A673 (cell line): ENCODE measurements around the gene PIGC. TPM values are rescaled to one million over a fixed set of nuclear protein-coding genes. Genes with fewer than 3 reads are reported as not detected.

ENCODE experiments used
- BruUV-seq: library from RNA; stranded (reverse); fragments of 400-500 nt; replicated peaks from 2 replicates; lab custom pipeline; 2021; lab: Mats Ljungman, UMichigan
- CTCF ChIA-PET: fragments of 300-600 bp; sonication (Branson Sonifier 250); formaldehyde crosslinking; loops from one replicate; lab custom pipeline; 2022; ENCODE audit warnings: antibody characterized with exemption; lab: Charles Lee
- POLR2A ChIA-PET: fragments of 300-600 bp; sonication (Branson Sonifier 250); formaldehyde crosslinking; loops from one replicate; lab custom pipeline; 2022; ENCODE audit warnings: antibody characterized with exemption; ENCODE audit not compliant: low non-redundant PET; lab: Charles Lee
- DNase-seq: peaks from one replicate; pipeline ENCODE4 v3.0.0-alpha.2; 2015; ENCODE audit warnings: low spot score
- H3K27ac ChIP-seq: fragments of 200-600 bp; sonication (generic); 2 replicates; pipeline ENCODE4 v1.5.1; 2016; ENCODE audit warnings: mixed run types, low read depth, mild to moderate bottlenecking, mixed read lengths, antibody characterized with exemption, low read length; ENCODE audit not compliant: poor library complexity, severe bottlenecking
- H3K27me3 ChIP-seq: fragments of 200-600 bp; sonication (generic); replicated peaks from 2 replicates; pipeline ENCODE4 v1.6.1; 2017; ENCODE audit warnings: mixed run types, low read depth, mild to moderate bottlenecking, mixed read lengths, antibody characterized with exemption, low read length; ENCODE audit not compliant: insufficient read depth, poor library complexity
- H3K36me3 ChIP-seq: fragments of 200-600 bp; sonication (generic); 2 replicates; pipeline ENCODE4 v1.6.1; 2016; ENCODE audit warnings: mixed run types, mild to moderate bottlenecking, mixed read lengths, antibody characterized with exemption, low read length; ENCODE audit not compliant: insufficient read depth, poor library complexity, severe bottlenecking
- H3K4me1 ChIP-seq: fragments of 200-600 bp; sonication (generic); 2 replicates; pipeline ENCODE4 v1.6.1; 2017; ENCODE audit warnings: mixed run types, mild to moderate bottlenecking, mixed read lengths, antibody characterized with exemption, low read length; ENCODE audit not compliant: insufficient read depth, poor library complexity, severe bottlenecking
- H3K4me3 ChIP-seq: fragments of 200-600 bp; sonication (generic); 2 replicates; pipeline ENCODE4 v1.5.1; 2016; ENCODE audit warnings: low read depth, mixed run types, mild to moderate bottlenecking, mixed read lengths, low read length; ENCODE audit not compliant: poor library complexity, severe bottlenecking
- H3K9me3 ChIP-seq: fragments of 200-600 bp; sonication (generic); 2 replicates; pipeline ENCODE4 v1.6.1; 2016; ENCODE audit warnings: mixed run types, low read depth, mild to moderate bottlenecking, mixed read lengths, antibody characterized with exemption, low read length; ENCODE audit not compliant: poor library complexity, severe bottlenecking
- CTCF ChIP-seq: fragments of 300-800, 200-600 bp; sonication (generic); conservative IDR thresholded peaks from 2 replicates; pipeline ENCODE4 v1.5.1; 2017; ENCODE audit warnings: low read depth, mild to moderate bottlenecking, antibody characterized with exemption, low read length, moderate library complexity, mixed read lengths
- EZH2 ChIP-seq: fragments of 200-600 bp; sonication (generic); IDR thresholded peaks from 2 replicates; pipeline ENCODE4 v1.6.1; 2017; ENCODE audit warnings: borderline replicate concordance, low read depth, mild to moderate bottlenecking, mixed read lengths, antibody characterized with exemption, low read length; ENCODE audit not compliant: poor library complexity, severe bottlenecking
- intact Hi-C: fragments of 100-400 bp; cut with micrococcal nuclease; formaldehyde crosslinking; loops from one replicate; pipeline ENCODE4 v1.10.0; 2022; ENCODE audit not compliant: unreplicated experiment
- total RNA-seq: library from RNA; stranded (reverse); gene quantifications from 2 replicates; pipeline ENCODE4 v1.2.3, GENCODE V29; 2021

The PIGC gene
- total RNA-seq, 1 experiment from 2014 or later: 21.0 TPM

GRCh38 chr1:172402878-172403569 lies 40.8 kb downstream of the PIGC start:
- peaks cover 14% of the 10 kb centered on the region for H3K4me1 ChIP-seq
- H3K27ac ChIP-seq: no peak overlapping the region
- no peak for TF ChIP-seq CTCF
- no peak for TF ChIP-seq EZH2
- no TSS peak for BruUV-seq
- H3K36me3 ChIP-seq: no peaks in the 10 kb centered on the region
- intact Hi-C loops: loop anchor here (10.0 kb wide), 1 partner anchor 598 kb away; no protein-coding TSS in a partner anchor
- POLR2A ChIA-PET: no interaction called here
- no peak overlapping the region for H3K4me3 ChIP-seq
- DNase-seq: no peak
- CTCF ChIA-PET: no interaction called here
- no peaks in the 10 kb centered on the region for H3K9me3 ChIP-seq
- H3K27me3 ChIP-seq: no peaks in the 10 kb centered on the region

- DNase-seq: peak; percentile 41
- BruUV-seq: no TSS peak
- peak; percentile 55 for TF ChIP-seq CTCF
- no peak for TF ChIP-seq EZH2
- Histone ChIP-seq H3K27ac (no peak overlapping the region), H3K4me1 (peaks cover 21% of the 10 kb centered on the region), H3K4me3 (no peak overlapping the region), H3K27me3 (no peaks in the 10 kb centered on the region), H3K9me3 (no peaks in the 10 kb centered on the region), H3K36me3 (no peaks in the 10 kb centered on the region)
- ChIA-PET CTCF (no interaction called here), POLR2A (no interaction called here)
- intact Hi-C loops: loop anchor here (10.0 kb wide), 1 partner anchor 597 kb away; no protein-coding TSS in a partner anchor
Observed at GRCh38 chr1:172401892-172402291, 42.0 kb downstream of the PIGC start.

- DNase-seq: no peak
- ChIA-PET POLR2A (no interaction called here), CTCF (no interaction called here)
- no TSS peak for BruUV-seq
- Histone ChIP-seq H3K36me3 (no peaks in the 10 kb centered on the region), H3K4me1 (peaks cover 21% of the 10 kb centered on the region), H3K4me3 (no peak overlapping the region), H3K27me3 (no peaks in the 10 kb centered on the region), H3K27ac (no peak overlapping the region), H3K9me3 (no peaks in the 10 kb centered on the region)
- intact Hi-C loops: loop anchor here (10.0 kb wide), 1 partner anchor 597 kb away; no protein-coding TSS in a partner anchor
- no peak for TF ChIP-seq CTCF
Observed at GRCh38 chr1:172401477-172401876, 42.4 kb downstream of the PIGC start.
